Measurements from ENCODE around the gene TCN2. TPM values are rescaled to one million over a fixed set of nuclear protein-coding genes. Genes with fewer than 3 reads are reported as not detected.

The TCN2 gene
- total and polyA plus RNA-seq, 2 of the 4 experiments (the other 2 are of a cell fraction): 1.3 to 3.6 TPM

DNA sequence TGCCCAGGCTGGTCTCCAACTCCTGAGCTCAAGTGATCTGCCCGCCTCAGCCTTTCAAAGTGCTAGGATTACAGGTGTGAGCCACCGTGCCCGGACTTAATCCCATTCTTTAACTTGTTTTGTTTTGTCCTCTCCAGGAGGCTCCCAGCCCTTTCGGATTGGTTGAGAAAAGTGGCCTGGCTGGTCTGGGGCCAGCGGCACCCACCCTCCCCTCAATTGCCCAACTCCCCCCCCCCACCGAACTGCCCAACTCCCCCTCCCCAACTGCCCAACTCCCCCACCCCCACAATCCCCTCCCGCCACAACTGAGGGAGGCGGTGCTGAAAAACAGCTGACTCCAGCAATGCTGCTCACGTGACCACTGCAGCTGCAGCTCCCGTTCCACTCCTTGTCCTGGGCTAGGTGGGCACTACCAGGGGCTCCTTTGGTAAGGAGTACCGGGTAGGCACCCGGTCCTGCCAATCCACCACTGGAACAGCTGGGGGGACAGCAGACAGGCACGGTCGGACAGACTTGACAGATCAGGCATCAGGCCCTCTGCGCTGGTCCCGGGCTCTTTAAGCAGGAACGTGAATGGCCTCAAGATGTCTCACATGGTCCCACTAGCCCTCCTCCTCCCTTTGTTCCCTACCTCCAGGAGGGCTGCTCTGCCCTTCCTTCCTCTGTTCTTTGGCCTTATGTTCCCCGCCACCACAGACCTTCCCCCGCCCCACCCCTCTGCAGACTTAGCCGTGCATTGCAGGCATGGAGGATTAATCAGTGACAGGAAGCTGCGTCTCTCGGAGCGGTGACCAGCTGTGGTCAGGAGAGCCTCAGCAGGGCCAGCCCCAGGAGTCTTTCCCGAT, at the start of gene TCN2 (continued):
- TF ChIP-seq CTCF (conservative IDR thresholded peaks at IDR 0.05; ENCODE audit: low read depth, low read length): no peak
- no peak for TF ChIP-seq POLR2A (IDR thresholded peaks at IDR 0.05; ENCODE audit: low read depth, low read length)

DNA sequence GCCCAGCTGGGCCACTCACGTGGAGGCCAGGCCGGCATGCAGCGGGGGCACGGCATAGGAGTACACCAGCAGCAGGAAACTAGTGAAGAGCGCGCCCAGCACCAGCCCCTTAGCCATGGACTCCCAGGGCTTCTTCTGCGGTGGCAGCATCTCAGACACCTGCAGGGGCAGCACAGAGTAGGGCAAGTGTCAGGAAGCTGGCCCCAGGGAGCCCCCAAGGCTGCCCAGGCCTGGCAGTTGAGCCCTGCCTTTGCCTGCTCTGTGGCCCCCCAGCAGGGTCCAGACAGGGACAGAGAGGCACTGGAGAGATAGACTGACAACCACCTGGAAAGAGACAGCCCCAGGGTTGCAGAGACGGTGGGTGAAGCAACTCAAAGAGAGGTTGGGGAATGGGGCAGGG, 49.7 kb upstream of the TCN2 start:
- Histone ChIP-seq H2AK9ac (replicated peaks; ENCODE audit: low read depth, low read length, poor library complexity) (no peak overlapping the region), H3K9ac (ENCODE audit: low read depth, low read length) (no peak overlapping the region), H3K9me3 (ENCODE audit: control insufficient read depth, insufficient read depth, low read length) (no peaks in the 10 kb centered on the region), H4K8ac (ENCODE audit: low read depth in 2 of 2, low read length in 2 of 2) (no peak overlapping the region), H3K4me1 (ENCODE audit: control insufficient read depth, insufficient read depth, low read length) (no peaks in the 10 kb centered on the region), H2AK5ac (ENCODE audit: low read depth, low read length) (no peak overlapping the region), H2AFZ (replicated peaks; ENCODE audit: low read length, poor library complexity) (no peak overlapping the region), H4K5ac (ENCODE audit: low read depth, low read length) (no peak overlapping the region), H3K4me2 (ENCODE audit: low read depth, low read length) (no peak overlapping the region), H3K9me1 (ENCODE audit: insufficient read depth, low read length) (no peaks in the 10 kb centered on the region), H3K27me3 (ENCODE audit: control insufficient read depth, insufficient read depth, low read length) (peaks cover 14% of the 10 kb centered on the region; the same call in 1 of the 2 replicates), H4K91ac (ENCODE audit: insufficient read depth, low read depth, low read length) (no peak overlapping the region), H4K20me1 (ENCODE audit: insufficient read depth, low read length) (no peaks in the 10 kb centered on the region), H3K4me3 (ENCODE audit: insufficient read depth, low read depth, low read length) (no peak overlapping the region), H3K4ac (ENCODE audit: low read depth, low read length) (no peak overlapping the region), H3K79me1 (ENCODE audit: low read depth in 1 of 2, low read length in 2 of 2) (no peaks in the 10 kb centered on the region), H3K23ac (ENCODE audit: low read depth, low read length) (no peak overlapping the region), H3K14ac (replicated peaks; ENCODE audit: low read depth, low read length) (no peak overlapping the region), H3K18ac (ENCODE audit: low read depth, low read length) (no peak overlapping the region), H3K56ac (ENCODE audit: extremely low read depth, insufficient read depth, low read length) (no peak overlapping the region), H2BK20ac (ENCODE audit: low read depth, low read length) (no peak overlapping the region), H2BK15ac (ENCODE audit: low read depth, low read length) (no peak overlapping the region), H2BK5ac (ENCODE audit: low read depth, low read length, poor library complexity, severe bottlenecking) (no peak overlapping the region), H2BK120ac (ENCODE audit: low read depth, low read length) (no peak overlapping the region), H3K36me3 (ENCODE audit: control insufficient read depth, insufficient read depth, low read length) (no peaks in the 10 kb centered on the region), H3K27ac (ENCODE audit: insufficient read depth, low read length) (no peak overlapping the region)
- in situ Hi-C loops (cut with MboI; ENCODE audit: low sequenced_read_pairs) (no loop called here), intact Hi-C loops (cut with micrococcal nuclease) (no loop called here), dilution Hi-C loops (cut with HindIII; ENCODE audit: low sequenced_read_pairs, unreplicated experiment) (no loop called here)
- no TSS peak for BruUV-seq (replicated peaks)
- ATAC-seq (ENCODE audit: low read depth): no peak
- ChIA-PET POLR2A (ENCODE audit: unreplicated experiment) (no interaction called here), CTCF (no interaction called here)
- TF ChIP-seq ELK1 (IDR thresholded peaks at IDR 0.05; ENCODE audit: borderline replicate concordance, low read depth, low read length) (no peak), FOS (IDR thresholded peaks at IDR 0.05; ENCODE audit: low read depth, low read length) (no peak), MAZ (IDR thresholded peaks at IDR 0.05; ENCODE audit: borderline replicate concordance, low read depth, low read length) (no peak), RCOR1 (IDR thresholded peaks at IDR 0.05; ENCODE audit: insufficient replicate concordance, low read length) (no peak), RAD21 (IDR thresholded peaks at IDR 0.05; ENCODE audit: low read length) (no peak)
- no peak for DNase-seq
- no CpG with 5 or more reads among the region's 8 CpGs for WGBS, 2 experiments (ENCODE audit: extremely low coverage in 2 of 2, insufficient read length in 1 of 2)
